IMR-90 (cell line): Measurements from ENCODE around the gene DYNLT4. TPM values are rescaled to one million over a fixed set of nuclear protein-coding genes. Genes with fewer than 3 reads are reported as not detected.
A peak's percentile ranks its signal among the peaks of the same experiment; 100 is the strongest.

Experiments
- ATAC-seq: fragments of 200-7000 bp; cut with Tn5 transposase; 2 replicates; pipeline ENCODE4 v1.9.1; 2020; ENCODE audit warnings: low read depth, mild to moderate bottlenecking, moderate library complexity
- BruUV-seq: library from RNA; stranded (reverse); fragments of 400-500 nt; replicated peaks from 2 replicates; lab custom pipeline; 2021; lab: Mats Ljungman, UMichigan
- CTCF ChIA-PET: fragments of 300-600 bp; formaldehyde crosslinking; extraction: SDS; loops from one replicate; lab custom pipeline; 2021; ENCODE audit warnings: antibody characterized with exemption; lab: Yijun Ruan, JAX
- POLR2A ChIA-PET: fragments of 300-600 bp; sonication (Branson Sonifier 250); formaldehyde crosslinking; loops from one replicate; lab custom pipeline; 2022; ENCODE audit warnings: antibody characterized with exemption; ENCODE audit not compliant: unreplicated experiment; lab: Charles Lee
- DNase-seq: peaks from one replicate; pipeline ENCODE4 v3.0.0; 2013
- H2AFZ ChIP-seq: replicated peaks from 2 replicates; pipeline ENCODE3; 2013; ENCODE audit warnings: low read length, mild to moderate bottlenecking; ENCODE audit not compliant: poor library complexity
- H2AK5ac ChIP-seq: 2 replicates; pipeline ENCODE4 v1.6.1; 2013; ENCODE audit warnings: low read depth, low read length, inconsistent platforms
- H2AK9ac ChIP-seq: replicated peaks from 2 replicates; pipeline ENCODE3; 2013; ENCODE audit warnings: mild to moderate bottlenecking, low read depth, low read length, moderate library complexity; ENCODE audit not compliant: poor library complexity
- H2BK120ac ChIP-seq: 2 replicates; pipeline ENCODE4 v1.6.1; 2013; ENCODE audit warnings: low read depth, low read length, inconsistent platforms
- H2BK15ac ChIP-seq: 3 replicates; pipeline ENCODE4 v1.6.1; 2013; ENCODE audit warnings: low read depth, low read length, inconsistent platforms
- H2BK20ac ChIP-seq: 2 replicates; pipeline ENCODE4 v1.6.1; 2013; ENCODE audit warnings: low read depth, mild to moderate bottlenecking, inconsistent platforms, low read length, moderate library complexity
- H2BK5ac ChIP-seq: 2 replicates; pipeline ENCODE4 v1.6.1; 2013; ENCODE audit warnings: mild to moderate bottlenecking, low read depth, low read length, inconsistent platforms; ENCODE audit not compliant: poor library complexity, severe bottlenecking
- H3K14ac ChIP-seq: replicated peaks from 2 replicates; pipeline ENCODE4 v1.6.1; 2013; ENCODE audit warnings: low read depth, low read length, inconsistent platforms
- H3K18ac ChIP-seq: 2 replicates; pipeline ENCODE4 v1.6.1; 2013; ENCODE audit warnings: low read depth, low read length, control low read depth
- H3K23ac ChIP-seq: 2 replicates; pipeline ENCODE4 v1.6.1; 2013; ENCODE audit warnings: low read depth, low read length, inconsistent platforms
- H3K27ac ChIP-seq: 2 replicates; pipeline ENCODE4 v1.5.1; 2013; ENCODE audit warnings: mild to moderate bottlenecking, control low read depth, low read length; ENCODE audit not compliant: insufficient read depth
- H3K27me3 ChIP-seq: 2 replicates; pipeline ENCODE4 v1.6.1; 2013; ENCODE audit warnings: low read length; ENCODE audit not compliant: control insufficient read depth, insufficient read depth
- H3K36me3 ChIP-seq: 2 replicates; pipeline ENCODE4 v1.6.1; 2013; ENCODE audit warnings: low read length, mixed read lengths; ENCODE audit not compliant: control insufficient read depth, insufficient read depth
- H3K4ac ChIP-seq: 2 replicates; pipeline ENCODE4 v1.6.1; 2013; ENCODE audit warnings: low read depth, low read length, inconsistent platforms
- H3K4me1 ChIP-seq: 2 replicates; pipeline ENCODE4 v1.6.1; 2013; ENCODE audit warnings: low read length, mixed read lengths; ENCODE audit not compliant: control insufficient read depth, insufficient read depth
- H3K4me2 ChIP-seq: 2 replicates; pipeline ENCODE4 v1.6.1; 2013; ENCODE audit warnings: low read depth, mild to moderate bottlenecking, control low read depth, low read length, moderate library complexity
- H3K4me3 ChIP-seq: 2 replicates; pipeline ENCODE4 v1.5.1; 2013; ENCODE audit warnings: low read depth, mild to moderate bottlenecking, control low read depth, low read length, moderate library complexity; ENCODE audit not compliant: insufficient read depth
- H3K56ac ChIP-seq: 2 replicates; pipeline ENCODE4 v1.6.1; 2013; ENCODE audit warnings: low read length, inconsistent platforms; ENCODE audit not compliant: insufficient read depth; ENCODE audit errors: extremely low read depth
- H3K79me1 ChIP-seq, 2 experiments: 2 replicates each; pipeline ENCODE4 v1.6.1; 2013; ENCODE audit warnings: low read length in 2 of 2, inconsistent platforms in 1 of 2, low read depth in 1 of 2
- H3K9ac ChIP-seq: 2 replicates; pipeline ENCODE4 v1.6.1; 2013; ENCODE audit warnings: low read depth, low read length, control low read depth
- H3K9me1 ChIP-seq: 2 replicates; pipeline ENCODE4 v1.6.1; 2013; ENCODE audit warnings: low read length, inconsistent platforms; ENCODE audit not compliant: insufficient read depth
- H3K9me3 ChIP-seq: 2 replicates; pipeline ENCODE4 v1.6.1; 2013; ENCODE audit warnings: low read length; ENCODE audit not compliant: control insufficient read depth, insufficient read depth
- H4K20me1 ChIP-seq: 2 replicates; pipeline ENCODE4 v1.6.1; 2013; ENCODE audit warnings: low read length, inconsistent platforms; ENCODE audit not compliant: insufficient read depth
- H4K5ac ChIP-seq: 2 replicates; pipeline ENCODE4 v1.6.1; 2013; ENCODE audit warnings: mild to moderate bottlenecking, low read depth, low read length, control low read depth
- H4K8ac ChIP-seq, 2 experiments: 2 replicates each; pipeline ENCODE4 v1.6.1; 2013; ENCODE audit warnings: low read depth in 2 of 2, low read length in 2 of 2, control low read depth in 1 of 2, inconsistent platforms in 1 of 2
- H4K91ac ChIP-seq: 2 replicates; pipeline ENCODE4 v1.6.1; 2013; ENCODE audit warnings: low read depth, low read length, inconsistent platforms; ENCODE audit not compliant: insufficient read depth
- BHLHE40 ChIP-seq: fragments of 150-350 bp; IDR thresholded peaks from 2 replicates; pipeline ENCODE4 v1.6.1; 2016; ENCODE audit warnings: mild to moderate bottlenecking, low read depth, low read length
- FOS ChIP-seq: fragments of 150-350 bp; IDR thresholded peaks from 2 replicates; pipeline ENCODE4 v1.6.1; 2016; ENCODE audit warnings: low read depth, low read length
- MXI1 ChIP-seq: IDR thresholded peaks from 2 replicates; pipeline ENCODE4 v1.6.1; 2012; ENCODE audit warnings: low read depth, mild to moderate bottlenecking, low read length, moderate library complexity, borderline replicate concordance
- NFE2L2 ChIP-seq: fragments of 150-350 bp; IDR thresholded peaks from 2 replicates; pipeline ENCODE4 v1.6.1; 2016; ENCODE audit warnings: low read depth, mild to moderate bottlenecking, low read length
- SMC3 ChIP-seq: fragments of 150-350 bp; IDR thresholded peaks from 2 replicates; pipeline ENCODE4 v1.6.1; 2016; ENCODE audit warnings: low read depth, mild to moderate bottlenecking, antibody characterized with exemption, low read length, moderate library complexity
- USF2 ChIP-seq: fragments of 150-350 bp; IDR thresholded peaks from 2 replicates; pipeline ENCODE4 v1.6.1; 2017; ENCODE audit warnings: mild to moderate bottlenecking, antibody characterized with exemption, low read length, low read depth
- WGBS, 2 experiments: methylation state at CpG; one replicate each; pipeline versions ENCODE4 v1.1.5 to v1.1.7; 2013; ENCODE audit warnings: missing lambda C conversion rate in 2 of 2; ENCODE audit not compliant: insufficient read length in 1 of 2; ENCODE audit errors: extremely low coverage in 2 of 2; 5-methylcytosine and 5-hydroxymethylcytosine counted together
- dilution Hi-C: fragments of 300-500 bp; cut with HindIII; formaldehyde crosslinking; loops from one replicate; pipeline ENCODE4 v1.14.3; 2018; ENCODE audit warnings: low sequenced_read_pairs; ENCODE audit not compliant: unreplicated experiment
- in situ Hi-C: fragments of 300-500 bp; cut with MboI; formaldehyde crosslinking; loops from 3 replicates; pipeline ENCODE4 v1.14.3; 2019; ENCODE audit warnings: low sequenced_read_pairs, inconsistent platforms, mixed read lengths
- intact Hi-C: fragments of 100-400 bp; cut with micrococcal nuclease; formaldehyde crosslinking; loops from 2 replicates; pipeline ENCODE4 v1.10.0; 2022
- polyA plus RNA-seq, 3 experiments: library from polyadenylated mRNA; depleted of rRNA; stranded (reverse); fragments of >200 nt; gene quantifications; 2 replicates each; pipeline ENCODE4 v1.2.3, GENCODE V29; 2012; ENCODE audit warnings: low replicate concordance in 1 of 3
- total RNA-seq: library from RNA; depleted of rRNA; stranded (reverse); fragments of >200 nt; gene quantifications from 2 replicates; pipeline ENCODE4 v1.2.3, GENCODE V29; 2012

DYNLT4 gene
- total and polyA plus RNA-seq, 2 of the 4 experiments (the other 2 are of a cell fraction) = not detected

- H3K56ac ChIP-seq = no peak within 1 kb of the TSS
- H3K9ac ChIP-seq = no peak within 1 kb of the TSS
- CTCF ChIA-PET = no interaction called here
- in situ Hi-C loops (no loop called here), intact Hi-C loops (no loop called here), dilution Hi-C loops (no loop called here)
- H3K4ac ChIP-seq = no peak within 1 kb of the TSS
- no peak within 1 kb of the TSS for H3K4me2 ChIP-seq
- no peak within 1 kb of the TSS for H4K5ac ChIP-seq
- H4K20me1 ChIP-seq = no peaks in the 10 kb centered on the region
- no peak within 1 kb of the TSS for H2BK120ac ChIP-seq
- peaks cover 2% of the 10 kb centered on the region; the same call in 1 of the 2 replicates for H3K27me3 ChIP-seq
- POLR2A ChIA-PET = no interaction called here
- 94% methylated on average over 3 of the region's 9 CpGs; no CpG with 5 or more reads in 1 of the 2 experiments for WGBS, 2 experiments
- H3K14ac ChIP-seq = no peak within 1 kb of the TSS
- DNase-seq (no peak), ATAC-seq (no peak)
- H4K91ac ChIP-seq = no peak within 1 kb of the TSS
- H2BK5ac ChIP-seq = no peak within 1 kb of the TSS
- TF ChIP-seq SMC3 (no peak), NFE2L2 (no peak), MXI1 (no peak), USF2 (no peak), BHLHE40 (no peak), FOS (no peak)
- peaks cover 8% of the 10 kb centered on the region; the same call in 1 of the 2 replicates for H3K4me1 ChIP-seq
- no peaks in the 10 kb centered on the region for H3K79me1 ChIP-seq
- H2AK5ac ChIP-seq = no peak within 1 kb of the TSS
- H3K36me3 ChIP-seq = no peaks in the 10 kb centered on the region
- no peak within 1 kb of the TSS for H3K23ac ChIP-seq
- peak within 1 kb of the TSS; percentile 4 for H2AFZ ChIP-seq
- no peak within 1 kb of the TSS for H3K18ac ChIP-seq
- no peak within 1 kb of the TSS; a peak in 1 of 4 replicates for H4K8ac ChIP-seq
- H3K9me3 ChIP-seq = no peaks in the 10 kb centered on the region
- H2BK20ac ChIP-seq = no peak within 1 kb of the TSS
- no peak within 1 kb of the TSS for H2AK9ac ChIP-seq
- H2BK15ac ChIP-seq = no peak within 1 kb of the TSS
- H3K9me1 ChIP-seq = no peaks in the 10 kb centered on the region
- no TSS peak for BruUV-seq
- no peak within 1 kb of the TSS for H3K27ac ChIP-seq
- no peak within 1 kb of the TSS for H3K4me3 ChIP-seq
Observed at GRCh38 chr1:44788120-44788860, 18.9 kb downstream of the DYNLT4 start, which contains the start of gene BEST4. TSS of gene BEST4 (minus strand) at chr1:44788170. CDS start at chr1:44787705, 465 bp downstream.
